ENCODE results near the gene C13orf46. TPM values are rescaled to one million over a fixed set of nuclear protein-coding genes. Genes with fewer than 3 reads are reported as not detected.

Gene C13orf46
- total RNA-seq, 2 donors from 2014 or later = 0.65 to 1.4 TPM

- ATAC-seq = no peak
- DNase-seq = no peak
- intact Hi-C loops (cut with DNase I) = no loop called here
Measured at GRCh38 chr13:113948034-113948742, 25.7 kb downstream of the C13orf46 start.

GRCh38 chr13:113947311-113948033 lies 26.4 kb downstream of the C13orf46 start:
- DNase-seq = peak; percentile 66
- peak; percentile 49 to 50 for ATAC-seq
- intact Hi-C loops (cut with DNase I) = loop anchor here in 1 of 2 donors (2.0 kb wide), 1 partner anchor 131 kb away; no protein-coding TSS in a partner anchor

- no peak for ATAC-seq
- no peak for DNase-seq
- intact Hi-C loops (cut with DNase I) = loop anchor here in 1 of 2 donors (2.0 kb wide), 1 partner anchor 130 kb away; no protein-coding TSS in a partner anchor
Measured at GRCh38 chr13:113946409-113947181, 27.3 kb downstream of the C13orf46 start.

- intact Hi-C loops (cut with DNase I) = loop anchor here in 1 of 2 donors (2.0 kb wide), 1 partner anchor 129 kb away; no protein-coding TSS in a partner anchor
- ATAC-seq (no peak), DNase-seq (no peak)
Measured at GRCh38 chr13:113945857-113946408, 27.9 kb downstream of the C13orf46 start.

GRCh38 chr13:113943821-113944565 lies 29.9 kb downstream of the C13orf46 start:
- peak in 1 of 2 donors; percentile 17 for ATAC-seq
- DNase-seq = no peak
- intact Hi-C loops (cut with DNase I) = no loop called here

GRCh38 chr13:113942591-113943103 lies 31.2 kb downstream of the C13orf46 start:
- intact Hi-C loops (cut with DNase I) = no loop called here
- DNase-seq = no peak
- ATAC-seq = no peak

GRCh38 chr13:113941571-113942191 lies 32.2 kb downstream of the C13orf46 start:
- intact Hi-C loops (cut with DNase I) = no loop called here
- ATAC-seq = no peak
- no peak for DNase-seq

- intact Hi-C loops (cut with DNase I) = no loop called here
- DNase-seq (no peak), ATAC-seq (no peak)
Measured at GRCh38 chr13:113939944-113940297, 34.0 kb downstream of the C13orf46 start.

- intact Hi-C loops (cut with DNase I) = no loop called here
- DNase-seq = no peak
- no peak for ATAC-seq
Measured at GRCh38 chr13:113939129-113939943, 34.5 kb downstream of the C13orf46 start.

GRCh38 chr13:113938716-113939115 lies 35.2 kb downstream of the C13orf46 start:
- no peak for ATAC-seq
- intact Hi-C loops (cut with DNase I) = no loop called here
- DNase-seq = no peak

GRCh38 chr13:113938246-113938645 lies 35.6 kb downstream of the C13orf46 start:
- ATAC-seq (no peak), DNase-seq (no peak)
- intact Hi-C loops (cut with DNase I) = no loop called here

GRCh38 chr13:113937527-113938180 lies 36.2 kb downstream of the C13orf46 start:
- intact Hi-C loops (cut with DNase I) = no loop called here
- DNase-seq = no peak
- no peak for ATAC-seq

- ATAC-seq (no peak), DNase-seq (no peak)
- intact Hi-C loops (cut with DNase I) = no loop called here
Measured at GRCh38 chr13:113937073-113937472, 36.8 kb downstream of the C13orf46 start.

GRCh38 chr13:113936166-113936965 lies 37.5 kb downstream of the C13orf46 start:
- intact Hi-C loops (cut with DNase I) = no loop called here
- ATAC-seq (peak in 1 of 2 donors; percentile 12), DNase-seq (no peak)

GRCh38 chr13:113935001-113935844 lies 38.7 kb downstream of the C13orf46 start:
- DNase-seq (peak; percentile 62), ATAC-seq (peak; percentile 37 to 77)
- intact Hi-C loops (cut with DNase I) = no loop called here

All from left cardiac atrium (tissue), 4 donors.